GM21528 (cell line): ENCODE data around the gene CNOT6L.
"Not testable (repeated sequence)": the region's sequence is repeated elsewhere in the genome, so short reads cannot be mapped to it uniquely, and the experiment has no call there.

ENCODE experiments used
- ATAC-seq: cut with Tn5 transposase; IDR thresholded peaks from one replicate; pipeline ENCODE4 v1.9.1; 2021; ENCODE audit warnings: mild to moderate bottlenecking, moderate library complexity; ENCODE audit not compliant: unreplicated experiment, low FRiP score

CNOT6L gene

GRCh38 chr4:77818602-77819403 is at the start of gene CNOT6L:
CNOT6L (minus strand) TSS chr4:77819368; CDS start chr4:77819308, 60 bp downstream.
- peak; percentile 29 for ATAC-seq

- no peak for ATAC-seq
Observed at GRCh38 chr4:77865259-77865658, 46.1 kb upstream of the CNOT6L start.

GRCh38 chr4:77863341-77863740 is 44.2 kb upstream of the CNOT6L start:
- ATAC-seq, result not testable (repeated sequence)

- peak; percentile 84 for ATAC-seq
Observed at GRCh38 chr4:77862478-77863216, 43.5 kb upstream of the CNOT6L start, which contains the start of gene MRPL1. MRPL1 (plus strand) TSS chr4:77862830; CDS start chr4:77862849, 19 bp downstream.

- ATAC-seq, result no peak
Observed at GRCh38 chr4:77861495-77861894, 42.3 kb upstream of the CNOT6L start.

- no peak for ATAC-seq
Observed at GRCh38 chr4:77859256-77859655, 40.1 kb upstream of the CNOT6L start.

- no peak for ATAC-seq
Observed at GRCh38 chr4:77856152-77856551, 37.0 kb upstream of the CNOT6L start.

- no peak for ATAC-seq
Observed at GRCh38 chr4:77854431-77855111, 35.4 kb upstream of the CNOT6L start.

- ATAC-seq, result peak; percentile 94
Observed at GRCh38 chr4:77852892-77853495, 33.8 kb upstream of the CNOT6L start.

- no peak for ATAC-seq
Observed at GRCh38 chr4:77849278-77849965, 30.3 kb upstream of the CNOT6L start.

- ATAC-seq, result no peak
Observed at GRCh38 chr4:77848508-77848907, 29.3 kb upstream of the CNOT6L start.

- no peak for ATAC-seq
Observed at GRCh38 chr4:77845929-77846328, 26.8 kb upstream of the CNOT6L start.

- no peak for ATAC-seq
Observed at GRCh38 chr4:77845400-77845799, 26.2 kb upstream of the CNOT6L start.

GRCh38 chr4:77844363-77844762 is 25.2 kb upstream of the CNOT6L start:
- no peak for ATAC-seq

GRCh38 chr4:77843628-77844027 is 24.5 kb upstream of the CNOT6L start:
- no peak for ATAC-seq

GRCh38 chr4:77834403-77834802 is 15.2 kb upstream of the CNOT6L start:
- no peak for ATAC-seq

- no peak for ATAC-seq
Observed at GRCh38 chr4:77833126-77833724, 14.1 kb upstream of the CNOT6L start.

- no peak for ATAC-seq
Observed at GRCh38 chr4:77827343-77827742, 8.2 kb upstream of the CNOT6L start.

- ATAC-seq, result no peak
Observed at GRCh38 chr4:77826275-77826674, 7.1 kb upstream of the CNOT6L start.

GRCh38 chr4:77821775-77822174 is 2.6 kb upstream of the CNOT6L start:
- ATAC-seq, result no peak
